Chondrocyte (in vitro differentiated cells): Measurements from ENCODE around the gene TUBE1. TPM values are rescaled to one million over a fixed set of nuclear protein-coding genes. Genes with fewer than 3 reads are reported as not detected.

ENCODE experiments used
- DNase-seq: peaks from one replicate; pipeline ENCODE4 v3.0.0; 2021; ENCODE audit warnings: mixed read lengths, low spot score
- H3K27ac Mint-ChIP-seq: one replicate; pipeline ENCODE4 v1.8.0; 2021; ENCODE audit warnings: mild to moderate bottlenecking, moderate library complexity, mixed read lengths; ENCODE audit not compliant: unreplicated experiment
- H3K27me3 Mint-ChIP-seq: 2 replicates; pipeline ENCODE4 v1.8.0; 2021; ENCODE audit warnings: low read depth, mixed read lengths
- H3K36me3 Mint-ChIP-seq: 2 replicates; pipeline ENCODE4 v1.8.0; 2021; ENCODE audit warnings: low read depth, mixed read lengths
- H3K4me1 Mint-ChIP-seq: 2 replicates; pipeline ENCODE4 v1.8.0; 2021; ENCODE audit warnings: low read depth, mild to moderate bottlenecking, mixed read lengths
- H3K4me3 Mint-ChIP-seq: one replicate; pipeline ENCODE4 v1.8.0; 2021; ENCODE audit warnings: mild to moderate bottlenecking, moderate library complexity, mixed read lengths; ENCODE audit not compliant: unreplicated experiment
- H3K9me3 Mint-ChIP-seq: 2 replicates; pipeline ENCODE4 v1.8.0; 2021; ENCODE audit warnings: low read depth, mixed read lengths
- CTCF ChIP-seq: fragments of 200-600 bp; sonication (generic); IDR thresholded peaks from 2 replicates; pipeline ENCODE4 v1.5.0; 2021; ENCODE audit warnings: antibody characterized with exemption, mild to moderate bottlenecking, moderate library complexity
- total RNA-seq: library from RNA; stranded (reverse); gene quantifications from 3 replicates; pipeline ENCODE4 v1.2.1, GENCODE V29; 2021

The TUBE1 gene
- total RNA-seq, 1 donor from 2014 or later, result 23.9 TPM

GRCh38 chr6:112065426-112065986 is 21.8 kb downstream of the TUBE1 start:
- TF ChIP-seq CTCF, result no peak
- Mint-ChIP-seq H3K4me1 (peaks cover 9% of the 10 kb centered on the region), H3K27me3 (no peaks in the 10 kb centered on the region)

GRCh38 chr6:112062966-112063365 is 24.3 kb downstream of the TUBE1 start:
- no peak for DNase-seq
- Mint-ChIP-seq H3K27ac (no peak overlapping the region), H3K4me1 (peaks cover 9% of the 10 kb centered on the region), H3K36me3 (no peaks in the 10 kb centered on the region), H3K27me3 (no peaks in the 10 kb centered on the region), H3K4me3 (no peak overlapping the region), H3K9me3 (no peaks in the 10 kb centered on the region)
- TF ChIP-seq CTCF, result no peak

More at GRCh38 chr6:112065426-112065986, 21.8 kb downstream of the TUBE1 start:
- Mint-ChIP-seq H3K4me3 (no peak overlapping the region), H3K9me3 (no peaks in the 10 kb centered on the region), H3K27ac (no peak overlapping the region), H3K36me3 (peaks cover 3% of the 10 kb centered on the region)
- DNase-seq, result no peak

GRCh38 chr6:112061605-112062004 is 25.7 kb downstream of the TUBE1 start:
- no peak for TF ChIP-seq CTCF
- H3K27ac Mint-ChIP-seq, result no peak overlapping the region
- H3K4me3 Mint-ChIP-seq, result no peak overlapping the region
- H3K27me3 Mint-ChIP-seq, result no peaks in the 10 kb centered on the region
- no peaks in the 10 kb centered on the region for H3K36me3 Mint-ChIP-seq
- H3K9me3 Mint-ChIP-seq, result no peaks in the 10 kb centered on the region
- DNase-seq, result no peak
- peaks cover 9% of the 10 kb centered on the region for H3K4me1 Mint-ChIP-seq

- no peak for TF ChIP-seq CTCF
- H3K4me1 Mint-ChIP-seq, result no peaks in the 10 kb centered on the region
- no peak overlapping the region for H3K27ac Mint-ChIP-seq
- no peak overlapping the region for H3K4me3 Mint-ChIP-seq
- no peak for DNase-seq
- H3K27me3 Mint-ChIP-seq, result no peaks in the 10 kb centered on the region
- no peaks in the 10 kb centered on the region for H3K9me3 Mint-ChIP-seq
- no peaks in the 10 kb centered on the region for H3K36me3 Mint-ChIP-seq
Measured at GRCh38 chr6:112058243-112059032, 28.8 kb downstream of the TUBE1 start.

GRCh38 chr6:112054555-112055190 is 32.6 kb downstream of the TUBE1 start:
- TF ChIP-seq CTCF, result no peak
- DNase-seq, result no peak
- H3K4me1 Mint-ChIP-seq, result no peaks in the 10 kb centered on the region
- H3K27me3 Mint-ChIP-seq, result no peaks in the 10 kb centered on the region
- peaks cover 5% of the 10 kb centered on the region for H3K9me3 Mint-ChIP-seq
- H3K36me3 Mint-ChIP-seq, result peaks cover 1% of the 10 kb centered on the region
- H3K4me3 Mint-ChIP-seq, result no peak overlapping the region
- H3K27ac Mint-ChIP-seq, result no peak overlapping the region
